ENCODE results near the gene TUBB. TPM values are rescaled to one million over a fixed set of nuclear protein-coding genes. Genes with fewer than 3 reads are reported as not detected.
A peak's percentile ranks its signal among the peaks of the same experiment; 100 is the strongest.

TUBB gene
- total RNA-seq, 2 donors from 2014 or later, result 80.9 to 84.4 TPM

DNA sequence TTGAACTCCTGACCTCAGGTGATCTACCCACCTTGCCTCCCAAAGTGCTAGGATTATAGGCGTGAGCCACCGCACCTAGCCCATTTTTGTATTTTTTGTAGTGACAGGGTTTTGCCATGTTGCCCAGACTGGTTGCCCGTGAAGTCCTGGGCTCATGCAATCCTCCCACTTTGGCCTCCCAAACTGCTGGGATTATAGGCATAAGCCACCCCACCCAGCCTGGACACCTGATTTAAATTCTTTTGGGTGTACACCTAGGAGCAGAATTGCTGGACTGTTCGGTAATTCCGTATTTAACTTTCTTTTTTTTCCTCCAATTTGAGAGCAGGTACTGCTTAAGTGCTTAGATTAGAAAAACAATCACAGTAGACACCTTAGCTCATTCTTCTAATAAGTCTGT lies 23.7 kb upstream of the TUBB start:
- TF ChIP-seq, protein P1, sequence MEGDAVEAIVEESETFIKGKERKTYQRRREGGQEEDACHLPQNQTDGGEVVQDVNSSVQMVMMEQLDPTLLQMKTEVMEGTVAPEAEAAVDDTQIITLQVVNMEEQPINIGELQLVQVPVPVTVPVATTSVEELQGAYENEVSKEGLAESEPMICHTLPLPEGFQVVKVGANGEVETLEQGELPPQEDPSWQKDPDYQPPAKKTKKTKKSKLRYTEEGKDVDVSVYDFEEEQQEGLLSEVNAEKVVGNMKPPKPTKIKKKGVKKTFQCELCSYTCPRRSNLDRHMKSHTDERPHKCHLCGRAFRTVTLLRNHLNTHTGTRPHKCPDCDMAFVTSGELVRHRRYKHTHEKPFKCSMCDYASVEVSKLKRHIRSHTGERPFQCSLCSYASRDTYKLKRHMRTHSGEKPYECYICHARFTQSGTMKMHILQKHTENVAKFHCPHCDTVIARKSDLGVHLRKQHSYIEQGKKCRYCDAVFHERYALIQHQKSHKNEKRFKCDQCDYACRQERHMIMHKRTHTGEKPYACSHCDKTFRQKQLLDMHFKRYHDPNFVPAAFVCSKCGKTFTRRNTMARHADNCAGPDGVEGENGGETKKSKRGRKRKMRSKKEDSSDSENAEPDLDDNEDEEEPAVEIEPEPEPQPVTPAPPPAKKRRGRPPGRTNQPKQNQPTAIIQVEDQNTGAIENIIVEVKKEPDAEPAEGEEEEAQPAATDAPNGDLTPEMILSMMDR (IDR thresholded peaks at IDR 0.05), result no peak
- TF ChIP-seq POLR2A (IDR thresholded peaks at IDR 0.05), result no peak
- no peak for ATAC-seq

DNA sequence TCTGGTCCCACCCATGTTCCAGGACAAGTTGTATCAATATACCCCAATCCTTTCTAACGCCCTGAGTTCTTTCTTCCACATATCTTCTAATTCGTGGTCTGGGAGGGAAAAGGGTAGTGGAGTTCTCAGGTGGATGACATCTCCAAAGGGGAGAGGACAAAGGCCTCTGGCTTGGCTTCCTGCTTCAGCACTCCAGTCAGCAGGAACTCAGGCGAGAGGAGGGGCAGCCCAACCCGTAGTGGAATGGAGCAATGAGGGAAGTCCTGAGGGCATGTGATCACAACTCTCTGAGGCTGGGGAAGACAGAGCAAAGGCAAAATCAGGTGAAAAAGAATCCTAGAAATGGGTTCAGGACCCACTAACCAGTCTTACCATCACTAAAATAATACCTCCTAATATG lies 19.8 kb upstream of the TUBB start:
- WGBS, 2 donors, result 61 to 83% methylated on average over 4 of the region's 4 CpGs
- H3K4me1 ChIP-seq, result peaks cover 11% of the 10 kb centered on the region
- intact Hi-C loops (cut with DNase I), result no loop called here
- no peaks in the 10 kb centered on the region for H3K36me3 ChIP-seq (replicated peaks in 1 of 2; ENCODE audit: insufficient read depth in 1 of 2, low read depth in 2 of 2)
- H3K9me3 ChIP-seq, result no peaks in the 10 kb centered on the region
- TF ChIP-seq POLR2A (IDR thresholded peaks at IDR 0.05), result no peak
- TF ChIP-seq, protein P1 (IDR thresholded peaks at IDR 0.05), result no peak
- no peak overlapping the region for H3K4me3 ChIP-seq
- no peaks in the 10 kb centered on the region for H3K27me3 ChIP-seq
- DNase-seq, result peak in 1 of 4 donors; percentile 38
- H3K27ac ChIP-seq, result no peak overlapping the region
- ATAC-seq, result no peak

More for the DNA sequence above, 23.7 kb upstream of the TUBB start:
- DNase-seq, result no peak
- Histone ChIP-seq H3K36me3 (replicated peaks in 1 of 2; ENCODE audit: insufficient read depth in 1 of 2, low read depth in 2 of 2) (no peaks in the 10 kb centered on the region), H3K27ac (peak overlapping the region in 3 of 4 donors; percentile 70 to 77 (median 75)), H3K9me3 (no peaks in the 10 kb centered on the region), H3K27me3 (no peaks in the 10 kb centered on the region), H3K4me1 (peaks cover 30% of the 10 kb centered on the region), H3K4me3 (no peak overlapping the region)
- intact Hi-C loops (cut with DNase I), result no loop called here
- WGBS, 2 donors, result 93 to 94% methylated on average over 5 of the region's 5 CpGs

DNA sequence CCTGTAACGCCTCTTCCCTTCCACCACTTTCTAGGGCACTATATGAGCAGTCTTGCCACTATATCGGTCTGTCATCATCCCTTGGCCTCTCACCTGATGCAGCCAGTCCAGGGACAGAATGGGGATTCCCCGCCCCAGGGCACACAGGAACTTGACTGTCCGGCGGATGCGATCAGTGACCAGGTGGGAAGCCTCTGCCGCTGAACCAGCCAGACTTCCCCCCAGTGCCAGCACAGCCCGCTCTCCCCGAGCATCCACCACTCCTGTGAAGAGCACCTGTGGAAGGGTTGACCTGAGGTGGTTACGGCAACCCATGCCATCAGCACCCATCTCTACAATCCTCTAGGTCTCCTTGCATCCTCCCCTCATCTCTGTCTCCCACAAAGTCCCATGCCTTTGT lies 17.1 kb upstream of the TUBB start:
- ATAC-seq, result no peak

DNA sequence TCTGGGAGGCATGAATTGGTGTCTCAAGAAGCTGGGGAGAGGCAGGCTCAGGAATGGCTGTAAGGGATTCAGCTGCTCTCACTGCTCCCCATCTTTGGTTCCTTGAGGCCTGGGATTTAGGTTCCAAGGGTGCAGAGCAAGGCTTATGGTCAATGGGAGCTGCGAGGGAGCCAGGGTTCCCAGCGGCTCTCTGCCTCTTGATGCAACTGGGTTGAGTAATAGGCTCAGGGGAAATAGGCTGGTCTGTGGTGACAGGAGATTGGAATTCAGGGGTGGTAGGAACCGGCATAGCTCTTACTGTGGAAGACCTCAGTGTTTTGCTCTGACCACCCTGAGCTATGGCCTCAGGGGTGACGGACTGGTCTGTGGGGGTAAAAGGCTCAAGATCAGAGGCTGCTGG lies 16.3 kb upstream of the TUBB start:
- no peaks in the 10 kb centered on the region for H3K9me3 ChIP-seq
- peaks cover 16% of the 10 kb centered on the region for H3K4me1 ChIP-seq
- H3K27me3 ChIP-seq, result no peaks in the 10 kb centered on the region
- ATAC-seq (no peak), DNase-seq (no peak)
- 83 to 91% methylated on average over 4 of the region's 4 CpGs for WGBS, 2 donors
- no peak overlapping the region for H3K4me3 ChIP-seq
- H3K36me3 ChIP-seq (replicated peaks in 1 of 2; ENCODE audit: insufficient read depth in 1 of 2, low read depth in 2 of 2), result no peaks in the 10 kb centered on the region
- TF ChIP-seq, protein P1 (IDR thresholded peaks at IDR 0.05), result no peak
- TF ChIP-seq POLR2A (IDR thresholded peaks at IDR 0.05), result no peak
- intact Hi-C loops (cut with DNase I), result no loop called here
- H3K27ac ChIP-seq, result no peak overlapping the region

More for the DNA sequence above, 17.1 kb upstream of the TUBB start:
- no peaks in the 10 kb centered on the region for H3K27me3 ChIP-seq
- WGBS, 2 donors, result 95 to 97% methylated on average over 10 of the region's 10 CpGs
- no peaks in the 10 kb centered on the region for H3K9me3 ChIP-seq
- TF ChIP-seq, protein P1 (IDR thresholded peaks at IDR 0.05), result no peak
- TF ChIP-seq POLR2A (IDR thresholded peaks at IDR 0.05), result no peak
- H3K36me3 ChIP-seq (replicated peaks in 1 of 2; ENCODE audit: insufficient read depth in 1 of 2, low read depth in 2 of 2), result no peaks in the 10 kb centered on the region
- peaks cover 14% of the 10 kb centered on the region for H3K4me1 ChIP-seq
- H3K4me3 ChIP-seq, result no peak overlapping the region
- intact Hi-C loops (cut with DNase I), result no loop called here
- H3K27ac ChIP-seq, result no peak overlapping the region
- DNase-seq, result no peak

DNA sequence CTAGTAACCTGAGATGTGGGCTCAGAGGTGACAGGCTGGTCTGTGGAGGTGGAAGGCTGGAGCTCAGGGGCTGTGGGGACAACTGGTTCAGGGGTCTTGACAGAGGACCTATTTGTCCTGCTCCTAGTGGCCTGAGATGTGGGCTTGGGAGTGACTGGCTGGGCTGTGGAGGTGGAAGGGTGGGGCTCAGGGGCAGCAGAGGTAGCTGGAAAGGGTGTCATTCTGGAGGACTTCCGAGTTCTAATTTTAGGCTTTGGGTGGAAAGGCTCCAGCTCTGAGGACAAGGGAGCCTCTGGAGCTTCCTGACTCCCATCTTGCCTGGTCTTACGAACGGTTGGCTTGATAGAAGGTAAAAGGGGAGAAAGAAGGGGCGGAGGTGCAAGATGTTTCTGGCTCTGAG lies 14.5 kb upstream of the TUBB start:
- no peaks in the 10 kb centered on the region for H3K27me3 ChIP-seq
- H3K27ac ChIP-seq, result no peak overlapping the region
- intact Hi-C loops (cut with DNase I), result no loop called here
- ATAC-seq (no peak), DNase-seq (no peak)
- H3K4me1 ChIP-seq, result peaks cover 28% of the 10 kb centered on the region
- no peaks in the 10 kb centered on the region for H3K36me3 ChIP-seq (replicated peaks in 1 of 2; ENCODE audit: insufficient read depth in 1 of 2, low read depth in 2 of 2)
- H3K4me3 ChIP-seq, result no peak overlapping the region
- WGBS, 2 donors, result 91 to 93% methylated on average over 4 of the region's 4 CpGs
- TF ChIP-seq, protein P1 (IDR thresholded peaks at IDR 0.05), result no peak
- TF ChIP-seq POLR2A (IDR thresholded peaks at IDR 0.05), result no peak
- no peaks in the 10 kb centered on the region for H3K9me3 ChIP-seq

Data from body of pancreas (tissue), 4 donors.